ENCODE measurements around the gene TMEM94. TPM values are rescaled to one million over a fixed set of nuclear protein-coding genes. Genes with fewer than 3 reads are reported as not detected.

TMEM94 gene
- total RNA-seq, 1 experiment from 2014 or later, result 55.6 TPM

DNA sequence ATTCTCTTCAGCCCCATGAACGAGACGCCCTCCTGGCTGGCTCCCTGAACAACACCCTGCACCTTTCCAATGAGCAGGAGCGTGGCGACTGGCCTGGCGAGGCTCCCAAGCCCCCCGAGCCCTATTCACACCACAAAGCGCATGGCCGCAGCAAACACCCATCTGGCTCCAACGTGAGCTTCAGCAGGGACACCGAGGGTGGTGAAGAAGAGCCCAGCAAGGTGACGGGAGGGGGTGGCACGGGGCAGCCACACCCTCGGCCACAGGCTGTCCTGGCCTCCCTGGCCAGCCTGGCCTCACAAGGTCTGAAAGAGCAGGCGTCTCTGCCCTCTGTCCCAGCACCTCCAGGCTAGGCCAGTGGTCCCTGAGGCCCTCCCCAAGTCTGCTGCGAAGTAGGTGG is 35.2 kb downstream of the TMEM94 start:
- no peak overlapping the region for H3K27ac ChIP-seq
- no peaks in the 10 kb centered on the region for H3K9me3 ChIP-seq (replicated peaks)
- H3K27me3 ChIP-seq, result no peaks in the 10 kb centered on the region
- DNase-seq, result no peak
- no peaks in the 10 kb centered on the region for H3K4me1 ChIP-seq
- peaks cover 8% of the 10 kb centered on the region; the same call in 1 of the 2 replicates for H3K36me3 ChIP-seq
- H3K4me3 ChIP-seq, result no peak overlapping the region

DNA sequence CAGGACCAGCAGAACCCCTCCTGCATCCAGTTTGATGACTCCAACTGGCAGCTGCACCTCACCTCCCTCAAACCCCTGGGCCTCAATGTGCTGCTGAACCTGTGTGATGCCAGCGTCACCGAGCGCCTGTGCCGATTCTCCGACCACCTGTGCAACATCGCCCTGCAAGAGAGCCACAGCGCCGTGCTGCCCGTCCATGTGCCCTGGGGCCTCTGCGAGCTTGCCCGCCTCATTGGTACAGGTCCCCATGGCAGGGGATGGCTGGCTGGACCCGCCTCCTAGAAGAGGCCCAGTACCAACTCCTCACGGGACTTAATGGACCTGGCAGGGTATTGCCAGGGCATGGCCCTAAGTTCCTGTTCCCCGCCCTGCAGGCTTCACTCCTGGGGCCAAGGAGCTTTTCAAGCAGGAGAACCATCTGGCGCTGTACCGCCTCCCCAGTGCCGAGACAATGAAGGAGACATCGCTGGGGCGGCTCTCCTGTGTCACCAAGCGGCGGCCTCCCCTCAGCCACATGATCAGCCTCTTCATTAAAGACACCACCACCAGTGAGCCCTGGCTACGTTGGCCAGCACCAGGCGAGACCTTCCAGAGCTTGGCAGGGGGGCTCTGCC is 36.2 kb downstream of the TMEM94 start:
- Histone ChIP-seq H3K27ac (no peak overlapping the region), H3K27me3 (no peaks in the 10 kb centered on the region), H3K9me3 (replicated peaks) (no peaks in the 10 kb centered on the region), H3K36me3 (peaks cover 11% of the 10 kb centered on the region), H3K4me1 (no peaks in the 10 kb centered on the region), H3K4me3 (no peak overlapping the region)
- DNase-seq, result no peak

DNA sequence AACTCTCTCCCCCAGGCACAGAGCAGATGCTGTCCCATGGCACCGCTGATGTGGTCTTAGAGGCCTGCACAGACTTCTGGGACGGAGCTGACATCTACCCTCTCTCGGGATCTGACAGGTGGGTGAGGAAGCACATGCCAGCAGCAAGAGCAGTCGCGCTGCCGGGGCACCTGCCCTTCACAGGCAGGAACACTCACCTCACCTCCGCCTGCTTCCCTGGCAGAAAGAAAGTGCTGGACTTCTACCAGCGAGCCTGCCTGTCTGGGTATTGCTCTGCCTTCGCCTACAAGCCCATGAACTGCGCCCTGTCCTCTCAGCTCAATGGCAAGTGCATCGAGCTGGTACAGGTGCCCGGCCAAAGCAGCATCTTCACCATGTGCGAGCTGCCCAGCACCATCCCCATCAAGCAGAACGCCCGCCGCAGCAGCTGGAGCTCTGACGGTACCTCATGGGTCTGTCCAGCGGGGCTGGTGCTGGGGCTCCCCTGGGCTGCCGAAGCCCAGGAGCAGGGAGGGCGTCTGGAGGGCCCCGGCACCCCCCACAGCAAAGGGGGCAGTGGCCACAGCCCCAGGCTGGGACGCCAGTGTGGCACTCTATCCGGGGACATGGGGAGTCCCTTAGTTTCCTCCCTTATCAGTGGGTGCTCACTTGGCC is 37.2 kb downstream of the TMEM94 start:
- no peak overlapping the region for H3K4me3 ChIP-seq
- no peak for DNase-seq
- H3K9me3 ChIP-seq (replicated peaks), result no peaks in the 10 kb centered on the region
- peaks cover 16% of the 10 kb centered on the region for H3K36me3 ChIP-seq
- no peak overlapping the region for H3K27ac ChIP-seq
- H3K4me1 ChIP-seq, result no peaks in the 10 kb centered on the region
- no peaks in the 10 kb centered on the region for H3K27me3 ChIP-seq

DNA sequence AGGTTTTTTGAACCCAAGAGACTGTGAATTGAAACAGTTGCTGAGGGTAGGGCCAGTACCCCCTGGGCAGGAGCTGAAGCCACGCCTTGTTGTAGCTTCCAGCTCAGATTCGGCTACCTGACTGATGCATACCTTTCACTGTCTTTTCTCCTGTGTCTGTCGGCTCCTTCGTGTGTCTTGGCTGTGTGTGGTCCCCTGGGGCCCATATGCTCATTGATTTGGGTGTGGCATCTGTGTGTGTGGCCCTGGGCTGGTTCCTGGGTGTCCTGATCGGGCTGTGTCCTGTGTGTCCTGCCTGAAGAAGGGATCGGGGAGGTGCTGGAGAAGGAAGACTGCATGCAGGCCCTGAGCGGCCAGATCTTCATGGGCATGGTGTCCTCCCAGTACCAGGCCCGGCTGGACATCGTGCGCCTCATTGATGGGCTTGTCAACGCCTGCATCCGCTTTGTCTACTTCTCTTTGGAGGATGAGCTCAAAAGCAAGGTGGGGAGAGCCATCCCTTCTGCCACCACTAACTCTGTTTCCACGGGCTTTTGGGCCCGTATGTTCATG is 38.0 kb downstream of the TMEM94 start:
- no peak overlapping the region for H3K27ac ChIP-seq
- H3K36me3 ChIP-seq, result peaks cover 16% of the 10 kb centered on the region
- DNase-seq, result no peak
- H3K27me3 ChIP-seq, result no peaks in the 10 kb centered on the region
- H3K9me3 ChIP-seq (replicated peaks), result no peaks in the 10 kb centered on the region
- no peak overlapping the region for H3K4me3 ChIP-seq
- H3K4me1 ChIP-seq, result no peaks in the 10 kb centered on the region

DNA sequence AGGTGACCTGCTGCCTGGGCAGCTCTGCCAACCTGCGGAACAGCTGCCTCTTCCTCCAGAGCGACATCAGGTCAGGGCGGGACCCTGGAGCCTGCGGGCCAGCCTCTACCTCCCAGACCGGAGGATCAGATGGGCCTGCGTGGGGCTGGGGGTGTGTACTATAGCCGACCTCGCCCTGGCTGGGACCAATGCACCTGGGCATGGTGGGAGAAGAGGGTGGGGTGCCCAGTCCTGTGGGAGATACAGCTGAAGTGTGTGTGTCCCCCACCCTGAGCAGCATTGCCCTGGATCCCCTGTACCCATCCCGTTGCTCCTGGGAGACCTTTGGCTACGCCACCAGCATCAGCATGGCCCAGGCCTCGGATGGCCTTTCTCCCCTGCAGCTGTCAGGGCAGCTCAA is 39.6 kb downstream of the TMEM94 start:
- no peak for DNase-seq
- peaks cover 24% of the 10 kb centered on the region for H3K36me3 ChIP-seq
- H3K27me3 ChIP-seq, result no peaks in the 10 kb centered on the region
- no peaks in the 10 kb centered on the region for H3K9me3 ChIP-seq (replicated peaks)
- no peak overlapping the region for H3K4me3 ChIP-seq
- H3K27ac ChIP-seq, result no peak overlapping the region
- H3K4me1 ChIP-seq, result no peaks in the 10 kb centered on the region

DNA sequence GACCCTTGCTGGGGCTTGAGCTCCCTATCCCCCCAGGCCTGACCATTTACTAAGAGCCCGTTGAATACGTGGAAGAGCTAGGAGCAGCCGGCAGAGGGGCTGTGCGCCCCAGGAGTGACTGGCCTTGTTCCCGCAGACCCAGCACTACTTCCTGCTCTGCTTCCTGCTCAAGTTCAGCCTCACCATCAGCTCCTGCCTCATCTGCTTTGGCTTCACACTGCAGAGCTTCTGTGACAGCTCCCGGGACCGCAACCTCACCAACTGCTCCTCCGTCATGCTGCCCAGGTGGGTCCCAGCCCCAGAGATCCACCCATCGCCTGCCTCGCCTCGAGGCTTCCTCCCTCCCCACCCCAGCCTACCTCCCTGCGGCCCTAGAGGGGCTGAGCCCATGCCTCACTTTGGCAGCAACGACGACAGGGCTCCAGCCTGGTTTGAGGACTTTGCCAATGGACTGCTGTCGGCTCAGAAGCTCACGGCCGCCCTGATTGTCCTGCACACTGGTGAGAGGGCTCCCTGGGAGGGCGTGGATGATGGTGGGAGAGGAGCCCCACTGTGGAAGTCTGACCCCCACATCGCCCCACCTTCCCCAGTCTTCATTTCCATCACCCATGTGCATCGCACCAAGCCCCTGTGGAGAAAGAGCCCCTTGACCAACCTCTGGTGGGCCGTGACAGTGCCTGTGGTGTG is 41.7 kb downstream of the TMEM94 start:
- Histone ChIP-seq H3K36me3 (peaks cover 27% of the 10 kb centered on the region), H3K27me3 (no peaks in the 10 kb centered on the region), H3K9me3 (replicated peaks) (no peaks in the 10 kb centered on the region), H3K4me3 (no peak overlapping the region), H3K4me1 (no peaks in the 10 kb centered on the region), H3K27ac (no peak overlapping the region)
- DNase-seq, result no peak

DNA sequence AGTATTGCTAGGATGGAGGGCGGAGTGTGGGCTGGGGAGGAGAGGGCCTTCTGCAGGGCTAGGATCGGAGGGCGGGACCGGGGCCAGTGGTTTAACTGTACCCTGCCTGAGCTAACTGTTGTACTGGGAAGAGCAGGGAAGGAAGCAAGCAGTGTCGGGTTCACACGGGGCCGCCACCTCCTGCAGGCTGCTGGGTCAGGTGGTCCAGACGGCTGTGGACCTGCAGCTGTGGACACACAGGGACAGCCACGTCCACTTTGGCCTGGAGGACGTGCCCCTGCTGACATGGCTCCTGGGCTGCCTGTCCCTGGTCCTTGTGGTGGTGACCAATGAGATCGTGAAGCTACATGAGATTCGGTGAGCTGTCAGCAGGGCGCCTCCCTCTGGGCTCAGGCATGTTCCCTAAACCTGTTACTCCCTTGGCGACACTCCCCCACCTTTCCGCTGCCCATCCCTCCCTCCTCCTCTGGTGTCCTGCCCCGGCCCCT is 42.3 kb downstream of the TMEM94 start:
- DNase-seq, result no peak
- no peaks in the 10 kb centered on the region for H3K27me3 ChIP-seq
- no peak overlapping the region for H3K4me3 ChIP-seq
- H3K4me1 ChIP-seq, result no peaks in the 10 kb centered on the region
- H3K36me3 ChIP-seq, result peaks cover 28% of the 10 kb centered on the region
- no peak overlapping the region for H3K27ac ChIP-seq
- no peaks in the 10 kb centered on the region for H3K9me3 ChIP-seq (replicated peaks)

DNA sequence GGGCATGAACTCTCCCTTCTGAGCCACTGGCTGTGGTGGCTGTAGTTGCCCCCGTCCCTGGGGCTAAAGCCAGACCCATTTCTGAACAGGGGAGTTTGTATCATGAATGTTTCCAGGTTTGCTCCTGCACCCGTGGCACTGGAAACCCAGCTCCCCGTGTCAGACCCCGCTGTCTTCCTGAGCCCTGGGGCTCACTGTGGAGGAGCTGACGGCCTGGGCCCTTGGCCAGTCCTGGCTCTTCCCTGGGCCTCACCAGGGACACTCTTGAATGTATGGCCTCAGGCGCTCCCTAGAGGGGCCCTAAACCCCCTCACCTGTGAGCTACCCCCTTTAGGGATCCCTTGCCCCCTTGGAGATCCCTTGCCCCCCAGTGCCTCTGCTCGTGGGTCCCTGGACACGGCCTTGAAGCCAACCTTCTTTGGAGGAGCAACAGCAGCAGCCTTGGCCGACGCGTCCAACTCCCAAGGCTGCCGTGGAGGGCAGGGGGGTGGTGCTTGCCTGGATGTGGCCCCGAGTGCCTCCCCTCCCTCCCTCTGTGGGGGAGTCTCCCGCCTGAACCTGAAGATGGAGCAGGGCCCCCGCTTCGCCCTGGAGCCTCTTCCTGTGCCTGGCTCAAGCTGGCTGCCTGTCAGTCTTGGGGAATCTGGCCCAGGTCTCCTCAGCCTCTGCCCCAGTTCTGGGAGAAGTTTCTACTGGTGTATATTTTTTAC is 43.0 kb downstream of the TMEM94 start:
- H3K36me3 ChIP-seq, result peaks cover 28% of the 10 kb centered on the region
- no peak for DNase-seq

DNA sequence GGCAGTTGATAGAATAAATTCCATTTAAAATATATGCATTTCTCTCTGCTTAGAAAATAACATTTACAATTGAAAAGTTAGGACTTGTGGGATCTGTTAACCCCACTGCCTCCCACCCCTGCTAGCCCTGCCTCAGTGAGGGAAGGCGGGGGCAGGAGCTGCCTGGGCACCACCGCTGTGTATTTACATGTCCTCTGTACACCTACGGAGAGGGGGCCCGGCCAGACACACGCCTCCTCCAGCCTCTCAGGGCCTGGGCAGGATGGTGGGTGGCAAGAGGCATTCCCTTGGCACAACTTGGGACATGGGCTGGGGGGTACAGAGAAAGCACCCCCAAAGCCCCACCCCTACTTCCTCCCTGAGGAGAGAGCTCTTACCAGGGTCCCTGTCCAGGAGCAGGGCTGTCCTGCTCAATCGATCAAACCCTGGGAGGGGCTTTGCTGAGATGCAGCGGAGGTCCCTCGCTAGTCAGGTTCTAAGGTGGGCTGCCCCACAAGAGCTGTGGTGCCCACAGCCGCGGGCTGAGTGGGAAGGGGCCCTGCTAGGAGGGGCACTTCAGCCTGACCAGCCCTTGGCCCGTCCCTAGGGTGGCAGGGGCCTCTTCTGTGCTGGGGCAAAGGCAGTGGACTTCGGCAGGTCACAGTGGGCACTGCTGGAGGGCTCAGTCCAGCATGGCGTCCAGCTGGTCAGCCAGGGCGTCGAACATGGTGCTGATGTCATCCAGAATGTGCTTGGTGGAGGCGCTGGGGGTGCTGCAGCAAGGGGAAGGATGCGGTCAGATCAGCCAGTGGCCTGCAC is 44.2 kb downstream of the TMEM94 start:
- Histone ChIP-seq H3K4me3 (no peak overlapping the region), H3K27ac (no peak overlapping the region), H3K4me1 (no peaks in the 10 kb centered on the region), H3K36me3 (peaks cover 33% of the 10 kb centered on the region), H3K9me3 (replicated peaks) (no peaks in the 10 kb centered on the region), H3K27me3 (no peaks in the 10 kb centered on the region)
- DNase-seq, result no peak

More for the DNA sequence above, 43.0 kb downstream of the TMEM94 start:
- no peaks in the 10 kb centered on the region for H3K4me1 ChIP-seq
- H3K9me3 ChIP-seq (replicated peaks), result no peaks in the 10 kb centered on the region
- H3K27me3 ChIP-seq, result no peaks in the 10 kb centered on the region
- H3K4me3 ChIP-seq, result no peak overlapping the region
- H3K27ac ChIP-seq, result no peak overlapping the region

DNA sequence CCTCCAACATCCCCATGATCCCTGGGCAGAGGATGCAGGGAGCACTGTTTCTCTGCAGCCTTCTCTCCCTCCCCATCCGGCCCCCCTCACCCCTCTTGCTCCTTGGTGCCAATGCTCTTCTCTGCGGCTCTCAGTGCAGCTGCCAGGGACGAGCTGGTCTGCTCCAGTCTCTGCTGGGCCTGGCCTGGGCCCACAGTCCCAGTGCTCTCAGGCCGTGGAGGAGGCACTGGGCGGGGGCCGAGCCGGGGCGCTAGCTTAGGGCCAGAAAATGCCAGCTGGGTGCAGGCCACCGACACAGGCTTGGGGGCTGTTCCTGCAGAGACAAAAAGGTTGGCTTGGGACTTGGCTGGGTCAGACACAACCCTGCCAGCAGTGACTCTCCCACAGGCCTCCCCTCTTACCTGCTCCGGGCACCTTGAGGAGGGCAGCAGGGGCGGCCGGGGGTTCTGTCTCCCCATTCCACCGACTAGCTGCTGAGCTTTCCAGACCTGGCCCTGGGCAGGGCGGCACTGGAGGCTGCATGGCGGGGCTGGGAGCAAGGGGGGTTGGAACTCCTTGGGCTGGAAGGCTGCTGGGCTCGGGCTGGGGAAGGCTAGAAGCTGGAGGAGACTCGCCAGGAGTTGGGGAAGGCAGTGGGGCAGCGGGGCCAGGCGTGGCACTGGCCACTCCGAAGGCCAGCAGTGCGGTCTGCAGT is 45.1 kb downstream of the TMEM94 start:
- DNase-seq, result no peak
- H3K27me3 ChIP-seq, result no peaks in the 10 kb centered on the region
- H3K36me3 ChIP-seq, result peaks cover 30% of the 10 kb centered on the region
- no peak overlapping the region for H3K4me3 ChIP-seq
- H3K4me1 ChIP-seq, result no peaks in the 10 kb centered on the region
- H3K27ac ChIP-seq, result no peak overlapping the region
- no peaks in the 10 kb centered on the region for H3K9me3 ChIP-seq (replicated peaks)

DNA sequence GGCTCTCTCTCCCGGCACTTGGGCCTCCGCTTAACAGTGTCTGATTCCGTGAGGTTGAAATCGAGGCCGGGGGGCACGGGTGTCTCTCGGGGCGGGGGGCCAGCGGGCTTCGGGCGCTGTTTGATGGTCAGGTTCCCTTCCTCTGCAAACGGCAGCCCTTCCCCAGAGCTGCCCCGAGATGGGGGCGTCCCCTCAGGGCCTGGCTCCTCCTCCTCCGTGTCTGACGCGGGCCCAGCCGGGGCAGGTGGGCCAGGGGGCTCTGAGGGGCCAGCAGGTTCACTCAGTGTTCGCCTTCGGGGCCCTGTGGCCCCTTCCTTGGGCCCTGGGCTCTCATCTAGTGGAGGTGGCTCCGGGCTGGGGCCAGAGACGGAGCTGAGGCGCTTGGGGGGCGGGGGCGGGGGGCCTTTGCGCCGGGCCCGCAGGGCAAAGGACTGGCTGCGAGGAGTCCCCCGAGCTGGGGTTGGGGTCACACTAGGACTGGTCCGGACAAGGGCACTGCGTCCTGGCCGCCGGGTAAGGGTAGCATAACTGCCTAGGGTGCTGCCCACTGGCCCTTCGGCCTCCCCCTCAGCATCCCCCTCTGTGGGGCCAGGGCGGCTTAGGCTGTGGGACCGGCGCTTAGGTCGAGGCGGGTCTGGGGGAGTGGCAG is 45.8 kb downstream of the TMEM94 start:
- Histone ChIP-seq H3K27ac (no peak overlapping the region), H3K9me3 (replicated peaks) (no peaks in the 10 kb centered on the region), H3K27me3 (no peaks in the 10 kb centered on the region), H3K4me1 (no peaks in the 10 kb centered on the region), H3K4me3 (no peak overlapping the region), H3K36me3 (peaks cover 33% of the 10 kb centered on the region)
- DNase-seq, result no peak

DNA sequence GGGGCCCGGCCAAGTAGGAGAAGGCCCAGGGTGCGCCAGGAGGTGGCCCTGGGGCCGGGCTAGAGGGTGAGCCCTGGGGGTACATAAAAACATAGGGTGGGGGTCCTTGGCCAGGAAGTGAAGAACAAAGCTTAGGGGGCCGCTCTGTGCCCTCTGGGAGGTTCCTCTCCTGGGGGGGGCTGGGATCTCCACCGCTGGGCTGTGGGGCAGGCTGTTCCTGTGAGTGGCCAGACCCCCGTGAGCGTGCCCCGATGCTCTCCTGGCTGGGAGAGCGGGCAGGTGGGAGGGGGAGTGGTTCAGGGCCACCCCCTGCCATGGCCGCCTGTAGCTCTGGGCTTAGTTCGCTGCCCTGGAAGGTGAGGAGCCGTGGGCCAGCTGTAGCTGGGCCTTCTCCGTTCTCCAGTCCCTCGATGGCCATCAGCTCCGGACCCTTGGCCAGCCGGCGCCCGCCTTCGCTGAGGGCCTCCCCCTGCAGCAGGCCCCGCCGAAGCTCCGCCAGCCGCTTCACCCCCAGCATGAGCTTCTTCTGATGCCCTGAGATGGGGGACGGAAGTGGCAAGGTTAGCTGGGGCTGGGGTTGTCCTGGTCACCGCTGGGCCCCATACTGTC is 46.4 kb downstream of the TMEM94 start:
- DNase-seq, result no peak
- Histone ChIP-seq H3K4me1 (no peaks in the 10 kb centered on the region), H3K36me3 (peaks cover 37% of the 10 kb centered on the region), H3K9me3 (replicated peaks) (no peaks in the 10 kb centered on the region), H3K27me3 (no peaks in the 10 kb centered on the region), H3K27ac (no peak overlapping the region), H3K4me3 (no peak overlapping the region)

DNA sequence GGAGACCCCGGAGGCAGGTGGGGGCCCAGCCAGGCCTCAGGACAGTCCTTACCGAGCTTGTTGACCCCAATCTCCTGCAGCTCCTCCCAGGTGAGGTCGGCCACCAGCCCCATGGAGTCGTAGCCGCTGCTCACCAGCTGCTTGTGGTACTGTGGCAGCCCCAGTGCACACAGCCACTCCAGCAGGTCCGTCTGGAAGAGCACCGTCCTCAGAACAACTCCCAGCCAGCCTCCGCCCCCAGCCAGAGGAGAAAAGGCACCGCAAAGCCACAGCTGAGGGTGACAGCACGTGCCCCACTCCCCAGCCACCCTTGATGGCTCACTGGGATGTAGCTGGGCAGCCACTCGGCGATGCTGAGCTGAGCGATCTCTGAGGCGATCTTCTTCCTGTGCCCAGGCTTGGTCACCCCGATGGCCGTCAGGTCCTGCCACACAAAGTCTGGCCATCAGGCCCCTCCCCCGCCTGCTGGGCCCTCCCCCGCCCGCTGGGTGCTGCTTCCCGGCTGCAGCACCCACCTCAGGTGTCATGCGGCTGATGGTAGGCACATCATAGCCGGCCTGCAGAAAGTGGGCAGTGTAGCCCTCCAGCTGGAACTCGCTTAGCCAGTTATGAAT is 47.0 kb downstream of the TMEM94 start:
- Histone ChIP-seq H3K27me3 (no peaks in the 10 kb centered on the region), H3K4me1 (no peaks in the 10 kb centered on the region), H3K9me3 (replicated peaks) (no peaks in the 10 kb centered on the region), H3K27ac (no peak overlapping the region), H3K4me3 (no peak overlapping the region), H3K36me3 (peaks cover 32% of the 10 kb centered on the region)
- DNase-seq, result no peak
